H54 (cell line): Measurements from ENCODE around the gene PCSK5.
"Not testable (repeated sequence)": the region's sequence is repeated elsewhere in the genome, so short reads cannot be mapped to it uniquely, and the experiment has no call there.

Experiments
- DNase-seq: peaks from one replicate; pipeline ENCODE4 v3.0.0; 2011; ENCODE audit warnings: low spot score, mixed read lengths; ENCODE audit not compliant: insufficient read length
- FAIRE-seq: peaks from 3 replicates; lab custom pipeline; 2011; peaks lifted over from hg19 to GRCh38; lab: Jason Lieb, UNC
- POLR2A ChIP-seq: IDR thresholded peaks from 2 replicates; pipeline ENCODE4 v1.6.1; 2011; ENCODE audit warnings: low read depth, mild to moderate bottlenecking, low read length

PCSK5 gene

DNA sequence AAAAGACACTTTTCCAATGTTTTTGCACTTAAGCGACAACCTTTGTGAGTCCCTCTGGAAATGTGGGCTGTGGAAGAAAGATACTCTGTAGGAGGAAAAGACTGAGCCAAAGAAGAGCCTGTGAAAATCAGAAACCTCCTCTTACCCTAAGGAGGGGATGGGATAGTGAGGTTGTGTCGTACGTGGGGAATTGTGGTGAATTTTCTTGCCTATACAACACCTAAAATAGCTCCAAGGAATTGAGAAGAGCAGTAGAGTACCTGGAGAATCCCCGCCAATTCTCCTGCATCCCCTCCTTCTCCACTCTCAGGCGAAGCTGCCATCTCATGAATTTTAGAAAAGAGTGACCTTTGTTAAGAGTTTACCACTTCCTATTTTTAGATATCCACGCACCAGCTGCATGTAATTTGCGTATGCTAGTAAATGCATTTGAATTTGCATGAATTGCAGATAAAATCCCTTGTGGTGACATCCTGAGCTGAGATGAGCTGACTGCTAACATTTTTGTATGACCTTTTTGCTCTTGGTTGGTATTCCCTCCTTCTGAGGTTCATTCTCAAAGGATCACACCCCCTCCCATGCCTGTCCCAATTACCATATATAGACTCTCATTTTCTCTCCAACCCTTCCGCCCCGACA lies 147.2 kb downstream of the PCSK5 start:
- DNase-seq (no peak), FAIRE-seq (no peak)
- TF ChIP-seq POLR2A = no peak

DNA sequence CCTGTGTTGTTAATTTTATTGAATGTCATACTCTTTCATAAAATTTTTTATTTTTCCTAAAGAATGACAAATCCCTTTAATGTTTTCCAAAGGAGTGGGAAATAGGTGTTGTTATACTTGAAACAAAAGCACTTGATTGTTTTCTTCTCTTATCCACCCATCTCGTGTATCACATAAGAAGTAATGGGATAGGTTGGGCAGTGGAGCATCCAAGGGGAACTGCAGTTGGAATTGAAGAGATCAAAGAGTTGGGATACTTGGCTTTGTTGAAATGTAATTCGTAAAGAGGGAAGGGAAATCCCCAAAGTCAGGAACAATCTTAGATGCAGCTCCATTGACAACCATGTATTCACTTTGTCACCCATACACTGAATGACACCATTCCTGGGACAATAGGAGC lies 148.0 kb downstream of the PCSK5 start:
- DNase-seq (no peak), FAIRE-seq (no peak)
- TF ChIP-seq POLR2A = no peak

DNA sequence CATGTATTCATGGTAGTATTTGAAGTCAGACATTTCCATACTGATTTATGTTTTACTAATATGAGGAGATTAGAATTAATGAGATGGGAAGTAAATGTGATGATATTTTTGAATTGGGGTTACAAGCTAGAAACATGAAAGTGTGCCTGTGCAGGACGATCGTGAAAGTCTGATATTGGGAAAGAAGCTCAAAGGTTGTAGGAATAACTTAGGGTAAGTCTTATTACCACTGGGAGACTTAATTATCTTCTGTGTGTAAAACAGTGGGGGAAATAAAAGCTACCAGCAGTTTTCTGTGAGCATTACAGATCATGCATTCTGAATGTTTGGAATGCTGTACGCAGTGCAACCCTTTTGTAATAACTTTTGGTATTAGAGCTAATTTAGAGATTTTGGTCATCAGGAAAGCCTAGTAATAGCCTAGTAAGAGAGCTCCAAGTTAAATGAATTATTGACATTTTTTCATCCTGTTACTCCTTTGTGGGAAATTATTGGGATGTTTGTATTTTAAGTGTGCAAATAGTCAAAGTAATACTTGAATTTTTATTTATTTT lies 153.9 kb downstream of the PCSK5 start:
- TF ChIP-seq POLR2A = no peak
- no peak for FAIRE-seq
- no peak for DNase-seq

DNA sequence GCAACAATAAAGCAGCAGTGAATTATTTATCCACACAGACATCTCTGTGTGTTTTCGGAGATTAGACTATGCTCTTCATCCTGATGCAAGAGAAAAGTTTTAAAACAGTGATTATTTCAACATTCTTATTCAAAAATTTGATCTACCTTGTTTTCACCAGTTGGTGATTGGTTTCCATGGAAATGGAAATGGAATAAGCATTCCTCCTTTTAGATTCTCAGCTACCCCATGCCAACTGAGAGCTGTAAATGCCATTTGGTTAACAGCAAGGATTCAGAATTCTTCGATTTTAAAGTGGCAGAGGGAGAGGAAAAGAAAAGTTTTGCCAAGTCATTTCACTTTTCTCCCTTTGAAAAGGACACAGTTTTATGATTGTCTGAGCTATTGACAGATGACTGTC lies 154.7 kb downstream of the PCSK5 start:
- FAIRE-seq (no peak), DNase-seq (no peak)
- no peak for TF ChIP-seq POLR2A

DNA sequence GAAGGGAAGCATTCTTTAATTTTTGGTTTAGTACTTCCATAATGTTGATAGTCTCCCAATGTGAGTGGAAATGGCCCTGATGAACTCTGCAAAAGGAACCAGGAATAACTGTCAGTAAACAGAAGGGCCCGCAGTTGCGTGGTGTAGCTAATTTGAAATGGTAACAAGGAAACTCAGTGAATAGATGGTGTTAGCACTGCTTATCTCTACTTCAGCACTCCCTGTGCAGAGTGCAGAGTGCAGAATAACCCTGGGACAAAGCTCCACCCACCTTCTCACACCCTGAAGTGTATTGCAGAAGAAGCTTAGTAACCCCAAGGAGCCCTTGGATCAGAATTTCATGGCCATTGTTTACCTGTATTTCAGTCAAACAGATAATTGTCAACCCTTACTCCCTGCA lies 158.9 kb downstream of the PCSK5 start:
- TF ChIP-seq POLR2A = no peak
- DNase-seq = no peak
- no peak for FAIRE-seq

DNA sequence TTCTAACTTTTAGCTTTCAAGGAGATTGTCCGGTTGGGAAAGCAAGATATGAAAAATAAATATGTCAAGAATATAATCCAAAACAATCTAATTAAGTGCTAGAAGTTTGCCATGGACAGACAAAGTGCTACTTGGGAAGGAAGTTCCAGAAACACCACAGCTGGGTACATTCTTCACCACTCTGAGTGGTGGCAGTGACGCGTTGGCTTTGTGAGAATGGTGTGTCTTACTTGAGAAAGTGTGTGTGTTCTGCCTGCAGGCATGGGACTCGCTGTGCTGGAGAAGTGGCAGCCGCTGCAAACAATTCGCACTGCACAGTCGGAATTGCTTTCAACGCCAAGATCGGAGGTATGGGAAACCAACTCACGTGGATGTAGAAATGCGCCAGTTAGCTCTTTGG lies 177.2 kb downstream of the PCSK5 start:
- TF ChIP-seq POLR2A = no peak
- FAIRE-seq (peak; percentile 30), DNase-seq (no peak)

DNA sequence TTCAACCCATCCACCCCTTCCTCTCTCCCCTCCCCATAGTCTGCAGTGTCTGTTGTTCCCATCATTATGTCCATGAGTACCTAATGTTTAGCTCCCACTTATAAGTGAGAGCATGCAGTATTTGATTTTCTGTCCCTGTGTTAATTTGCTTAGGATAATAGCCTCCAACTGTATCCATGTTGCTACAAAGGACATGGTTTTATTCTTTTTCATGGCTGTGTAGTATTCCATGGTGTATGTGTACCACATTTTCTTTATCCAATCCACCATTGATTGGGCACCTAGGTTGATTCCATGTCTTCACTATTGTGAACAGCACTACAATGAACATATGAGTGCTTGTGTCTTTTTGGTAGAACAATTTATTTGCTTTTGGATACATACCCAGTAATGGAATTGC lies 187.1 kb downstream of the PCSK5 start:
- DNase-seq (no peak), FAIRE-seq (no peak)
- no peak for TF ChIP-seq POLR2A

DNA sequence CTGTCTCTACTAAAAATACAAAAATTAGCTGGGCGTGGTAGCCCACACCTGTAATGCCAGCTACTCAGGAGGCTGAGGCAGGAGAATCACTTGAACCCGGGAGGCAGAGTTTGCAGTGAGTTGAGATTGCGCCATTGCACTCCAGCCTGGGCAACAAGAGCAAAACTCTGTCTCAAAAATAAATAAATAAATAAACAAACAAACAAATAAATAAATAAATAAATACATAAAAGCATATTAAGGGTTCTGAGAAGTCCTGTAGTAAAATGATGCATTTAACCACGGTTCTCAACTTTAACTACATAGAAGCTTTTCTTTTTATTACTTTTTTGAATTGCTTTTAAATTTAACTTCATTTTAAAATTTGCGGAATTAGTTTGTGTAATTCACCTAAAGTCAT lies 190.8 kb downstream of the PCSK5 start:
- not testable (repeated sequence) for FAIRE-seq, DNase-seq

DNA sequence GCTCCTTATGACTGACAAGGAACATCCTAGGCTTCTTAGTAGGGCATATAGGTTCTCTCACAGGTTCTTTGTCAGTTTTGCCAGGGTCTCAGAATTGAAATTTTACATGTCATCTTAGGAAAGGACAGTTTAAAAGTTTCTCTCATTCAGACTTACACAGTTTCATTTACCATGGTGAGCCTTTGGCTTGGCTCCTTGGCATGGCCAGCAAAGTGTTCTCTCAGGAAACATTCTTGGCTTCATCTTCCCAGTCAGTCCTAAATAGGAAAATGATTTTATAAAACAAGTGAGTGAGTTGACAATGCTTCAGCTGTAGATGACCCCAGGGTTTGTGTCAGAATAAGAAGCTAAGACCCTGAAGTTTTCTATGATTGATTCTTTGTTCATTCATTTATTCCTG lies 191.6 kb downstream of the PCSK5 start:
- DNase-seq (no peak), FAIRE-seq (no peak)
- no peak for TF ChIP-seq POLR2A

DNA sequence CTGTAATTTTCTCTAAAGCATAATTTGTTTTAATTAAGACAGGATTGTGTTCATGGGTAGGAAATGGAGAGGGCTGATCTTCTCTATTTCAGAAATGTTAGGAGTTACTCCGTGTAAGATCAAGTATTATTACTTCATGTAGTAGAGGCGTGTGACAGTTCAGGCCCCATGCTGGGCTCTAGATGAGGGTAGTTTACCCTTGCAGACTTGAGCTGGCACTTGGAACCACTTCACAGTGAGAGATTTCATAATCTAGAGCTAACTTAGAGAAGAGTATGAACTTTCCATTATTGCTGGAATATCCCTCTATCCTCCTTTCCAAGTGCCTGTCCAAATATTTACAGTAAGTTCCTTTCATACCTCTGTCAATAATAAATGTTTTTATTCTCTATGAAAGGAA lies 195.1 kb downstream of the PCSK5 start:
- FAIRE-seq (no peak), DNase-seq (no peak)
- no peak for TF ChIP-seq POLR2A

DNA sequence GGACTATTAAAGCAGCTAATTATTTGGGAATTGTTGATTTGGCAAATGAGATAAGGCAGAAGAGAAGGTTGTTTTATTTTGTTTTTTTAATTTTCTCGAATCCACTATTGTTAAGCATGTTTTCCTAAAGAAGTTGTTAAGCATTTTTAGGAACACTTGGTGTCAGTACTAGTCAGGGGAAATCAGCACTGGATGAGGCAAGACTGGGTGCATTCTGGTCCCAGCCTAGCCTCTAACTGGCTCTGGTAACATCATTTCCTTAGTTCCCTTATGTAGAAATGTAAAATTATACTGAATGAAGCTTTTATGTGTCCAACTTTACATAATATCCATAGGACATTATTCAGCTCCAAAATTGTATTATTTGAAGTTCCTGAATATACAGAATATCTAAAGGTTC lies 196.1 kb downstream of the PCSK5 start:
- TF ChIP-seq POLR2A = no peak
- DNase-seq (no peak), FAIRE-seq (no peak)

DNA sequence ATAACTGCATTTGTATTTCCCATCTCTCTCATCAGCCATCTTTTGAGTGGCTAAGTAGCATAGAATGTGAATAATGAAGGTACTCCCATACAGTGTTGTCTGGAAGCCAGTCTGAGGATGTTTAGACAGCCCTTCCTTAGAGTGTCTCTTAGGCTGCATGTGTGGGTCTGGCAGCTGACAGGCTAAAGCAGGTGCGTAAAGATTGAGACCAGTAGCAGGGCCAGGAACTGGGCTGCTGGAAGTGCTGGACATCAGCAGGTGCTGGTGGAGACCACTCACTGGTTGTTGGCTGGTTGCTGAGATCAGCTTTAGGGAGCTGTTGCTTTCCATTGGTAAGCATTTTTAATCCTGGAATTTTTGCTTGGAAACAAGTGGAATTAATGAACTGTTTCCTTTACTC lies 197.5 kb downstream of the PCSK5 start:
- FAIRE-seq (no peak), DNase-seq (no peak)
- TF ChIP-seq POLR2A = no peak

DNA sequence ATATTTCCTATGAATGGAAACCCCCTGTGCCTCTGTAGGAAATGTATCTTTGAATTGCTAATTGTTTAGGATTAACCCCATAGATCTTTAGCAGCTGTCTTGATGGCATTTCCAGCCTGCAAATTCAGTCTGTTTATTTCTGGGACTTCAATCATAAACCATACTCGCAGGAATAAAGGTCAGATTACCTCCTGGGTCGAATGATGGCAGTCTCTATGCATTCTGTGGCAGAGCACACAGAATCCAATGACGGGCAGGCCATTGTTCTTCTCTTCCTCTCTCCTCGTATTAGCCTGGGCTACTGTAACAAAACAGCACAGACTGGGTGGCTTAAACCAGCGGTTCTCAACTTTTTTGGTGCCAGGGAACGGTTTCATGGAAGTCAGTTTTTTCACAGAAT lies 199.9 kb downstream of the PCSK5 start:
- FAIRE-seq (no peak), DNase-seq (no peak)
- no peak for TF ChIP-seq POLR2A

DNA sequence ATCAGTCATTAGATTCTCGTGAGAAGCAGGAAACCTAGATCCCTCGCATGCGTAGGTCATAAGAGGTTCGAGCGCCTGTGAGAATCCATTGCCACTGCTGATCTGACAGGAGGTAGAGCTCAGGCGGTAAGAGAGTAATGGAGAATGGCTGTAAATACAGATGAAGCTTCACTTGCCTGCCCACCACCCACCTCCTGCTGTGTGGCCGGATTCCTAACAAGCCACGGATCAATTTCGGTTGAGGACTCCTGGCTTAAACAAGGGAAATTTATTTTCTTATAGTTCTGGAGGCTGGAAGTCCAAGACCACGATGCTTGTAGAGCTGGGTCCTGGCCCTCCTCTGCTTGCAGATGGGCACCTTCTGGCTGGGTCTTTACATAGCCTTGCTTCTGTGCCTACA lies 200.4 kb downstream of the PCSK5 start:
- no peak for TF ChIP-seq POLR2A
- DNase-seq = no peak
- no peak for FAIRE-seq

DNA sequence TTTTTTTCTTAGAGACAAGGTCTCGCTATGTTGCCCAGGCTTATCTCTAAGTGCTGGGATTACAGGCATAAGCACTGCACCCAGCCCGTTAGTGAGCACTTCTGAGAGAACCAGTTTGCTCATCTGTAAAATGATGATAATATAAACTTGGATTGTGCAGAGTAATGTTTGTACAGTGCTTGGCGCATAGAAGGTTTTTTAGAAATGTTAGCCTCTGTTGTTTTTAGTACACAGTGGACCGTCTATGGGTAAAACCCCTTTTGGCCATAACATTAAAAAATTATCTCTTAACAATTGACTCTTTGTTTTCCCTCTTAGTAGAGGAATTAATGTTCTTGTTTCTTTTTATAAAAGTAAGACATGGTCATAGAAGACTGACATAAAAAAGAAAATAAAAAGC lies 202.1 kb downstream of the PCSK5 start:
- FAIRE-seq = no peak
- DNase-seq = no peak

DNA sequence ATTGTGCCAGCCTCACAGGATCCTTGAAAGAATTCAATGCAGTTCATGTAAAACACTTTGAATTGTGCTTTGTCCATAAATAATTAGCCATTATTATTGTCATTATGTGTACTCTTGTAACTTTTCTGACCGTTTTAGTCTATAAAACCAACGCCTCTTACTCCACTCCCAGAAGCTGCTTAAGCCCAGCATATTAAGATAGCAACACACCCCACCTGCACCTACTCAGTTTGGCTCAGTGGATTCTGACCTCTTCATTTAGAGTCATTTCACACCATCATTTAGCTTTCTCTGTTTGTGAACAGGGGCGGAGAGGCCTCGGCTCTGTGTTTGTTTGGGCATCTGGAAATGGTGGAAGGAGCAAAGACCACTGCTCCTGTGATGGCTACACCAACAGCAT lies 205.1 kb downstream of the PCSK5 start:
- FAIRE-seq (no peak), DNase-seq (no peak)
- no peak for TF ChIP-seq POLR2A

More for the DNA sequence above, 202.1 kb downstream of the PCSK5 start:
- TF ChIP-seq POLR2A = no peak
